Measurements from ENCODE around the gene ARSI.
"Not testable (repeated sequence)": the region's sequence is repeated elsewhere in the genome, so short reads cannot be mapped to it uniquely, and the experiment has no call there.

ARSI gene

GRCh38 chr5:150255659-150256409 lies 46.9 kb downstream of the ARSI start:
- no peak for DNase-seq (ENCODE audit: low read depth, low spot score)
- no peak overlapping the region for H3K4me3 ChIP-seq (ENCODE audit: low read length)

- no peak overlapping the region for H3K4me3 ChIP-seq (ENCODE audit: low read length)
- DNase-seq (ENCODE audit: low read depth, low spot score) = no peak
Observed at GRCh38 chr5:150254774-150255173, 47.9 kb downstream of the ARSI start.

- no peak for DNase-seq (ENCODE audit: low read depth, low spot score)
- H3K4me3 ChIP-seq (ENCODE audit: low read length) = no peak overlapping the region
Observed at GRCh38 chr5:150254363-150254762, 48.3 kb downstream of the ARSI start.

- DNase-seq (ENCODE audit: low read depth, low spot score) = peak; percentile 54
Observed at GRCh38 chr5:150253416-150254208, 49.1 kb downstream of the ARSI start.

GRCh38 chr5:150252489-150252888 lies 50.2 kb downstream of the ARSI start:
- H3K4me3 ChIP-seq (ENCODE audit: low read length) = no peak overlapping the region
- DNase-seq (ENCODE audit: low read depth, low spot score) = no peak

More at GRCh38 chr5:150253416-150254208, 49.1 kb downstream of the ARSI start:
- no peak overlapping the region for H3K4me3 ChIP-seq (ENCODE audit: low read length)

GRCh38 chr5:150251504-150251903 lies 51.2 kb downstream of the ARSI start:
- DNase-seq (ENCODE audit: low read depth, low spot score) = no peak
- H3K4me3 ChIP-seq (ENCODE audit: low read length) = no peak overlapping the region

- no peak overlapping the region for H3K4me3 ChIP-seq (ENCODE audit: low read length)
- DNase-seq (ENCODE audit: low read depth, low spot score) = no peak
Observed at GRCh38 chr5:150249744-150250143, 53.0 kb downstream of the ARSI start.

- no peak overlapping the region for H3K4me3 ChIP-seq (ENCODE audit: low read length)
- no peak for DNase-seq (ENCODE audit: low read depth, low spot score)
Observed at GRCh38 chr5:150248946-150249345, 53.8 kb downstream of the ARSI start.

- not testable (repeated sequence) for DNase-seq (ENCODE audit: low read depth, low spot score); H3K4me3 ChIP-seq (ENCODE audit: low read length)
Observed at GRCh38 chr5:150248493-150248892, 54.2 kb downstream of the ARSI start.

- H3K4me3 ChIP-seq (ENCODE audit: low read length) = no peak overlapping the region
- DNase-seq (ENCODE audit: low read depth, low spot score) = no peak
Observed at GRCh38 chr5:150247726-150248125, 55.0 kb downstream of the ARSI start.

- H3K4me3 ChIP-seq (ENCODE audit: low read length) = no peak overlapping the region
- no peak for DNase-seq (ENCODE audit: low read depth, low spot score)
Observed at GRCh38 chr5:150246835-150247234, 55.9 kb downstream of the ARSI start.

GRCh38 chr5:150246429-150246828 lies 56.3 kb downstream of the ARSI start:
- no peak overlapping the region for H3K4me3 ChIP-seq (ENCODE audit: low read length)
- DNase-seq (ENCODE audit: low read depth, low spot score) = no peak
